HG03196 (cell line): ENCODE data around the gene RDH16.
"Not testable (repeated sequence)": the region's sequence is repeated elsewhere in the genome, so short reads cannot be mapped to it uniquely, and the experiment has no call there.

ENCODE experiments used
- ATAC-seq: cut with Tn5 transposase; IDR thresholded peaks from one replicate; pipeline ENCODE4 v1.9.1; 2021; ENCODE audit not compliant: unreplicated experiment

Gene RDH16

DNA sequence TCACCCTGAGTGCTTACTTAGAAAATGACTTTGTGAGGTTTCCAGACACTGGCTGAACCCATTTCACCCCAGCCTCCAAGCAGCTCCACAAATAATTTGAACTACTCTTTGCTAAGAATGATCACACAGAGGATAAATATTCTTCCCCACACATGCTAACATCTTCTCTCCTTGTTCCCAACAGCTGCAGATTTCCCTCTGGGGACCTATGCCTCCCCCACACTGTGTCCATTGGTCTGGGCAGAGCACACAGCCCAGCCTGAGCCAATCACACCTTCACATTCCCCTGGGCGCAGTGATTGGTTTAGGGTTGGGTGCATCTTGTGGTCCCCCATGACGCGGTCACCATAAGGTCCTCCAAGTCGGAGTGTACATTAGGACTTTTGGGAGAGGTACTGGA lies 30.1 kb downstream of the RDH16 start:
- no peak for ATAC-seq

DNA sequence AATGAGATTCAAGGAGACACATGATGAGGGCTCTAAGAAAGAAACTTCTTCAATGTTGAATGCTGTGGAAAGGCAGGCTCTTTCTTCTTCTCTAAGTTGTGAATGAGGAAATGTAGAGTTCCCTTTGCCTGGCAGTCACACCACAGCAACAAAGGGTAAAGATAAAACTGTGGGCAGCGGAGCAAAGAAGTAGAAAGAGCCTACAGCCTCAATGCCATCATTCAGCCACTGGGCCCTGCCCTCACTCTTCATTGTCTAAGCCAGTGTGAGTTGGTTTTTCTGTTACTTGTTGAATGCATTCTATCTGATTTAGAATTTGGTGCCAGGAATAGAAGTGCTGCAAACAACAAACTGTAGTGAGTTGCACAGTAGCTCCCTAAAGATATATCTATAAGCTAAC lies 35.4 kb downstream of the RDH16 start:
- ATAC-seq: no peak

DNA sequence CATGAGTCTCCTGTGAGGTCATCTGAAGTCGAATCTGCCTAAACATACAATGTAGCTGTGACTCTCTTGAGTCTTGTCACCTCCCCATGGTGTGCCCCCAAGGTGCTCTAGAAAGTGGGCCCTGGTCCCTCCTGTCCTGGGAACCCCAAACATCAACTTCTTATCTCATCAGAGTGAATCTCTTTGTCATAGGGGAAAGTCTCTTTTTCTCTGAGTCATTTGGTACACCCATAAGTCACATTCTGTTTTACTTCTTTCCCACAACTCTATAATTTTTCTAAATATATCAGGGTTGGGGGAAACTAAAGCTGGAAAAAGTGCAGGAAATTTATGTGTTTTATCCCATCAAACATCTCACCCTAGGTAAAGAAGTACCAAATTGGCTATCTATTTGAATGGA lies 36.1 kb downstream of the RDH16 start:
- no peak for ATAC-seq

- not testable (repeated sequence) for ATAC-seq
Measured at GRCh38 chr12:56918139-56918538, 39.3 kb downstream of the RDH16 start.

GRCh38 chr12:56916996-56917333 lies 40.4 kb downstream of the RDH16 start:
- no peak for ATAC-seq

DNA sequence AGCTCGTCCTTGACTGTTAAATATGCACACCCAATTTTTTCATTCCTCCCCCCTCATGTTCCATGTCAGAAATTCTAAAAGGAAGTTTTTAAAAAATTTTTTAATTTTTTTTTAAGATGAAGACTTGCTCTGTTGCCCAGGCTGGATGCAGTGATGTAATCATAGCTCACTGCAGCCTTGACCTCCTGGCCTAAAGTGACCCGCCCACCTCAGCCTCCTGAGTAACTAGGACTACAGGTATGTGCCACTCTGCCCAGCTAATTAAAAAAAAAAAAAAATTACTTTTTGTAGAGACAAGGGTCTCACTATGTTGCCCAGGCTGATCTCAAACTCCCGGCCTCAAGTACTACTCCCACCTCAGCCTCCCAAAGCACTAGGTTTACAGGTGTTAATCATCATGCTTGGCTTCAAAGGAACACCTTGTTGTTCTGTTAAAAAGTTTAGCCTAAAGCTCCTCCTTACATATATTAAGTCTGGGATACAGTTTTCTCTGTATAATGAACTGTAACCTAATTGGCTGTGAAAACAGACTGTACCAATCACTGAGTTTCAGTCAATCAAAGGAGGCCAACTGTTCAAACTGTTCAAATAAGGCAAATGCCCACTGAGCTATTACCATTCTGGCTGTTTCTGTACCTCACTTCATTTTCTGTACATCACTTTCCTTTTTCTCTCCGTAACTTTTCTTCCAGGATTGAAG lies 41.0 kb downstream of the RDH16 start:
- no peak for ATAC-seq

GRCh38 chr12:56914724-56915123 lies 42.7 kb downstream of the RDH16 start:
- no peak for ATAC-seq

DNA sequence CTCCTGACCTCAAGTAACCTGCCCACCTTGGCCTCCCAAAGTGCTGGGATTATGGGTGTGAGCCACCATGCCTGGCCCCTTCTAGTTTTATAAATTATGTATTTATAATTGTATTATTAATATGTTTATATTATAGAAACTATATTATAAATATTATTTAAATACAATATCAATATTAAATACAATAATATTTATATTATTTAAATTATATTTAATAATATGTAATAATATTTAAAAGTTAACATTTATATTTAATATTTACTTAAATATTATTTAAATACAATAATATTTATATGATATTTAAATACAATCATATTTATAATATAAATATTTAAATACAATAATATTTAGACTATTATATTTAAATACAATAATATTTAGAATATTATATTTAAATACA lies 43.2 kb downstream of the RDH16 start:
- no peak for ATAC-seq

- not testable (repeated sequence) for ATAC-seq
Measured at GRCh38 chr12:56909403-56909802, 48.0 kb downstream of the RDH16 start.

DNA sequence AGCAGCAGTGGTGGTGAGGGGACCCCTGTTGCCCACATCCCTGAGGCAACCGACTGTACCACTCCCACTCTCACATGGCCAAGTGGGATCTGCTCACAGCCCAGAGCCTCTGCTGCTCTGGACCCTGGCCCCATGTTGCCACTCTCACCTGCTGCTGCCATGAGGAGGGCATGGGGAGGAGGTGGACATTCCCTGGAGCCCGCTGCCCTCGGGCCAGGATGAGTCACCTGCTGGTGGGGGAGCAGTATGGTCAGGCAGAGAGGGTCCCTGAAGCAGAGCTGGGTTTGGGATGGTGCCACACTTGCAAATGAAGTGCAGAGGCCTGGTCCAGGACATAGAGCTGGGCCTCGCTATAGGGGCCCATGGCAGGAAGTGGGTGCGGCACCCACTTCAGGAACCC lies 49.3 kb downstream of the RDH16 start:
- ATAC-seq: no peak

DNA sequence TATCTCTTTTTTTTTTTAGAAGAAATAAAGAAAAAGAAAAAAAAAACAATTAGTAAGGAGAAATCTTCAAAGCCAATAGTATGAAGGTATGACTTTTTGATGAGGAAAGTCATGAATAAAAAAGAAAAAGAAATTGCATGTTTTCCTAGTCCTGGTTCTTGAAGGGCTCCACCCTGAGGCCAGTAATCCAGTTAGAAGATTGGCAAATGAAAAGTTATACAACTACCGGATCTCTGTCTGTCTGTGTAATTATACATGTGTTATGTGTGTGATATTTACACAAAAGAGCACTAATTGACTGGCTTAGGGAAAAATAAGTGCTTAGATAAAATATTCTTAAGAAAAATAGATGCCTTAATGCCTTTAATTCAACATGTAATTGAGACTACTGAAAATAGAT lies 51.6 kb downstream of the RDH16 start:
- no peak for ATAC-seq

- no peak for ATAC-seq
Measured at GRCh38 chr12:56903374-56903773, 54.0 kb downstream of the RDH16 start.
